Lower leg skin (tissue), 4 donors: Measurements from ENCODE around the gene METTL8. TPM values are rescaled to one million over a fixed set of nuclear protein-coding genes. Genes with fewer than 3 reads are reported as not detected.
"Not testable (repeated sequence)": the region's sequence is repeated elsewhere in the genome, so short reads cannot be mapped to it uniquely, and the experiment has no call there.

Experiments
- DNase-seq, 2 donors: peaks; one replicate each; pipeline ENCODE4 v3.0.0-alpha.2; 2019; ENCODE audit warnings: low spot score in 2 of 2
- H3K4me3 ChIP-seq: fragments of 200-600 bp; sonication (generic); 2 replicates; pipeline ENCODE4 v1.5.1; 2017; ENCODE audit warnings: mild to moderate bottlenecking, low read depth; ENCODE audit not compliant: poor library complexity, severe bottlenecking
- POLR2A ChIP-seq, 2 donors: fragments of 450-650 bp; IDR thresholded peaks; one replicate each; pipeline ENCODE4 v1.6.1; 2016 to 2017; ENCODE audit warnings: antibody characterized with exemption in 2 of 2, mild to moderate bottlenecking in 1 of 2, moderate library complexity in 1 of 2
- WGBS, 2 donors: methylation state at CpG; one replicate each; pipeline ENCODE4 v1.1.5; 2018; 5-methylcytosine and 5-hydroxymethylcytosine counted together
- intact Hi-C: fragments of 100-400 bp; cut with DNase I; formaldehyde crosslinking; loops from one replicate; pipeline ENCODE4 v1.15.0; 2023; ENCODE audit warnings: low total_unique reads
- total RNA-seq, 4 donors: library from RNA; depleted of rRNA; stranded (reverse); fragments of >200 nt; gene quantifications; one replicate each; pipeline ENCODE4 v1.1.0, GENCODE V29; 2016
- TF ChIP-seq, protein P1 (sequence below), 3 donors: fragments of 450-650 bp; IDR thresholded peaks; one replicate each; pipeline ENCODE4 v1.5.1; 2016; ENCODE audit warnings: antibody characterized with exemption in 3 of 3, mild to moderate bottlenecking in 3 of 3, moderate library complexity in 2 of 3

The METTL8 gene
- total RNA-seq, 4 donors from 2014 or later, result 22.5 to 34.9 (median 25.9) TPM

DNA sequence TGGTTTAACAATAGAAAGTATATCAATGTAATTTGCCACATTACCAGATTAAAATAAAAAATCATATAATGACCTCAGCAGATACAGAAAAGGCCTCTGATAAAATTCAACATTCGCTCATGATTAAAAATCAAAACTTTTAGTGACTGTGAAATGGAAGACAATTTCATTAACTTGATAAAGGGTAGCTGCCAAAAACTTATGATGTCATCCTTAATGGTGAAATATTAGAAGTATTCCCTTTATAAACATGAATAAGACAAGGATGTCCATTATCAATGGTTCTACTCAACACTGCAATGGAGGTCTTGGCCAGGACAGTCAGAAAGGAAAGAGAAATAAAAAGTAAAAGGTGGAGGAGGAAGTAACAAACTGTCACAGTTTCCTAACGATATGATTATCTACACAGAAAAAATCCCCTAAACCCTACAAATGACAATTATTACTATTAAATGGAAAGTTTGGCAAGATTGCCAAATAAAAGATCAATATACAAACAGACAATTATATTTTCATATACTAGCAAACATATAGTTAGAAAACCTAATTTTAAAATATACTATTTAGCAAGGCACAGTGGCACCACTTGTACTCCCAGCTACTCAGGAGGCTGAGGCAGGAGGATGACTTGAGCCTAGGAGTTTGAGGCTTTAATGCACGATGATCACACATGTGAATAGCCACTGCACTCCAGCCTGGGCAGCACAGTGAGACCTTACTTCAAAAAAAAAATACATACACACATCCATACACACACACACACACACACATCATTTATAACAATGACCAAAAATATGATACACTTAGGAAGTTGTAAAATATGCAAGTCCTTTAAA is 12.8 kb downstream of the METTL8 start:
- WGBS, 2 donors, result 88 to 91% methylated on average over 3 of the region's 3 CpGs
- intact Hi-C loops, result no loop called here

DNA sequence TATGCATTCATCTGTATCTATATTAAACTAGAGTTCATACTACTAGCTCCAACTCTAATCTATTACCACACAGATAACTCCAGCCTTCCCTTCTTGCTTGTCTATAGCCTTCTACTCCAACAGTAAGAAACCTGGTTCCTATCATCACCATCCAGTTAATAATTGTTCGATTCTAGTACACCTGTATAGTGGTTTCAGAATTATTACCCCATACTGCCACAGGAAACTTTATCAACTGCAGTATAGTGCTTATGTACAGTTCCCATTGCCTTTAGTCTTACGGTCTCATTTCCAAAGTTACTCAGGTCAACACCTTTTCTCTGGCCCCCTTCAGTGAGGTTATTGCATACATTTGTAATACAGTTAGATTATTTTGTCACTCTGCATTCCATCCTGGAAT is 14.5 kb downstream of the METTL8 start:
- no peak overlapping the region for H3K4me3 ChIP-seq
- 94 to 96% methylated on average over 2 of the region's 2 CpGs for WGBS, 2 donors
- TF ChIP-seq POLR2A (IDR thresholded peaks at IDR 0.05), result no peak
- TF ChIP-seq, protein P1, sequence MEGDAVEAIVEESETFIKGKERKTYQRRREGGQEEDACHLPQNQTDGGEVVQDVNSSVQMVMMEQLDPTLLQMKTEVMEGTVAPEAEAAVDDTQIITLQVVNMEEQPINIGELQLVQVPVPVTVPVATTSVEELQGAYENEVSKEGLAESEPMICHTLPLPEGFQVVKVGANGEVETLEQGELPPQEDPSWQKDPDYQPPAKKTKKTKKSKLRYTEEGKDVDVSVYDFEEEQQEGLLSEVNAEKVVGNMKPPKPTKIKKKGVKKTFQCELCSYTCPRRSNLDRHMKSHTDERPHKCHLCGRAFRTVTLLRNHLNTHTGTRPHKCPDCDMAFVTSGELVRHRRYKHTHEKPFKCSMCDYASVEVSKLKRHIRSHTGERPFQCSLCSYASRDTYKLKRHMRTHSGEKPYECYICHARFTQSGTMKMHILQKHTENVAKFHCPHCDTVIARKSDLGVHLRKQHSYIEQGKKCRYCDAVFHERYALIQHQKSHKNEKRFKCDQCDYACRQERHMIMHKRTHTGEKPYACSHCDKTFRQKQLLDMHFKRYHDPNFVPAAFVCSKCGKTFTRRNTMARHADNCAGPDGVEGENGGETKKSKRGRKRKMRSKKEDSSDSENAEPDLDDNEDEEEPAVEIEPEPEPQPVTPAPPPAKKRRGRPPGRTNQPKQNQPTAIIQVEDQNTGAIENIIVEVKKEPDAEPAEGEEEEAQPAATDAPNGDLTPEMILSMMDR (IDR thresholded peaks at IDR 0.05), result no peak
- DNase-seq, result no peak
- intact Hi-C loops, result loop anchor here (5.0 kb wide), 1 partner anchor 447 kb away; no protein-coding TSS in a partner anchor

More for the DNA sequence above, 12.8 kb downstream of the METTL8 start:
- no peak overlapping the region for H3K4me3 ChIP-seq
- TF ChIP-seq, protein P1 (IDR thresholded peaks at IDR 0.05), result no peak
- TF ChIP-seq POLR2A (IDR thresholded peaks at IDR 0.05), result no peak
- no peak for DNase-seq

DNA sequence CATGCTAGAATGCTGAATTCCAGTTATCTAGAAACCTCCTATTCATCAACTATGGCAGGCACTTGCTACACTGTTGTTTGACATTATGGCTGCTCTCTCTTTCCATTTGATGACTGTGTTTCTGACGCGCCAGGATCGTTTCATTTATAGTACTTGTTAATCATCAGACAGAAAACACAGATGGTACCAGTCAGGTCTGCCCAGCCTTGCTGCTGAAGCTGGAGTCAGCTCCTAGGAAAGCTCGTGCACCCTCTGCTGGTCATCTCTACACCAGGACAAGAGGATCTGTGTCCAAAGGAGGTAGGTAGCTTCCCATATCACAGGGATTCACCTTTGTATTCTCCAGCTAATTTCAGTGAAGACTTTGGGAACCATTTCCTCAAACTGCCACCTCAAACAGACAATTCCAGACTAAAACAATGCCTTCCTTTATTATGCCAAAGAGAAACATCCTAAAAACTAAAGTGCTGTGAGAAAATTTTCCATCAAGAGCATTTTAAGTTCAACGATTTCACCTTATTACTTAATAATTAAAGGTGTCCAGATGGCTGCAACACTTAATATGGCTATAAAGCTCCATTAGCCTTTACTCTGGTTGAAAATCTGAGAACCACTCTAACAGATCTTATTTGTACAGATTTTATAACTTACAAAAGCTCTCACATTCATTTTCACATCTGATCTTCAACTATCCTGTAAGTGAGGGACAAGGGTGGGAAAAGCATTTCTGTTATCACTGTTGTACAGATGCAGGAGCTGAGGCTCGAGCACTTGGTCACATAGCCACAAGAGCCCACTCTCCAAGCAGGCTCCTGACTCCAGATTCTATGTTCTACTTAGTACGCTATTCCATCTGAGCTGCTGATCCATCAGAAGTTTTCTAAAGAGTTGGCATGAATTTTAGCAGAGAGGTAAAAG is 17.5 kb downstream of the METTL8 start:
- intact Hi-C loops, result loop anchor here (5.0 kb wide), 1 partner anchor 444 kb away; no protein-coding TSS in a partner anchor
- WGBS, 2 donors, result 32 to 36% methylated on average over 7 of the region's 7 CpGs

DNA sequence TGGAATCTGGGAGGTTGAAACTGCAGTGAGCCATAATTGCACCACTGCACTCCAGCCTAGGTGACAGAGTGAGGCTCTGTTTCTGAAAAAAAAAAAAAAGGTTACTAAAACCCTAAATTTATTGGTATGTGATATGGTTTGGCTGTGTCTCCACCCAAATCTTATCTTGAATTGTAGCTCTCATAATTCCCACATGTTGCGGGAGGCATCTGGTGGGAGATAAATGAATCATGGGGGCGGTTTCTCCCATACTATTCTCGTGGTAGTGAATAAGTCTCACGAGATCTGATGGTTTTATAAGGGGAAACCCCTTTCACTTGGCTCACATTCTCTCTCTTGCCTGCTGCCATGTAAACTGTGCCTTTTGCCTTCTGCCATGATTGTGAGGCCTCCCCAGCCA is 19.1 kb downstream of the METTL8 start:
- 80 to 86% methylated on average over 4 of the region's 4 CpGs for WGBS, 2 donors
- not testable (repeated sequence) for DNase-seq, H3K4me3 ChIP-seq
- intact Hi-C loops, result loop anchor here (5.0 kb wide), 1 partner anchor 442 kb away; no protein-coding TSS in a partner anchor

More for the DNA sequence above, 17.5 kb downstream of the METTL8 start:
- DNase-seq, result peak; percentile 90 to 96
- TF ChIP-seq, protein P1 (IDR thresholded peaks at IDR 0.05), result peak in 1 of 3 donors; percentile 78
- TF ChIP-seq POLR2A (IDR thresholded peaks at IDR 0.05), result no peak
- no peak overlapping the region for H3K4me3 ChIP-seq

DNA sequence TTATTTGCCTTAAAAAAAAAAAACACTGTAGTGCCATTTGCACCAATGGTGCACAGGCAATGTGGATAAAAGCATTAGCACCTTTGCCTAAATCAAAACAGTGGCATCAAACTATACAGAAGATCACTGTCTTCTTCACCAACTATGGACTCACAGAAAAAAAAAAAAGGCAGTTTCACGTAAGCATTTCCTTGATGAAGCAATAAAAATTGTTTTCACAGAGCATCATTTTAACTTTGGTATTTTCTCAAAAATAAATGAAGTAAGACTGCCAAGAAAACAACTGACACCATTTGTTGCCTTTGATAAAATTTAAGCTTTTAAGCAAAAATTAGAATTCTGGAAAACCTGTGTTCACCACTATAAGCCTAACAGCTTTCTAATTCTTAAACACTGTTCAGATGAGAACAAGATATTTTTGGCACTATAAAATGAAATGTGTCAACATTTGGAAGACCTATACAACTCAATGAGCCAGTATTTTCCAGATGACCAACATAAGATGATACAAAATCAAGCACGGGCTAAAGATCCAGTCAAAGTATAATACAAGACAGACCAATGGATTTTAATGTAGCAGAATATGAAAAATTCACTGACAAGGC is 21.1 kb downstream of the METTL8 start:
- TF ChIP-seq, protein P1 (IDR thresholded peaks at IDR 0.05), result no peak
- TF ChIP-seq POLR2A (IDR thresholded peaks at IDR 0.05), result no peak
- intact Hi-C loops, result no loop called here
- DNase-seq, result no peak
- WGBS, 2 donors, result 59 to 60% methylated on average over 2 of the region's 2 CpGs
- H3K4me3 ChIP-seq, result no peak overlapping the region
